ENCODE results near the gene NSG2.
A peak's percentile ranks its signal among the peaks of the same experiment; 100 is the strongest.
"Not testable (repeated sequence)": the region's sequence is repeated elsewhere in the genome, so short reads cannot be mapped to it uniquely, and the experiment has no call there.

- TF ChIP-seq CTCF (IDR thresholded peaks at IDR 0.05): peak; percentile 13 to 44 (median 29)
- not testable (repeated sequence) for TF ChIP-seq POLR2A (IDR thresholded peaks at IDR 0.05)
Measured at GRCh38 chr5:174020069-174020927, 25.2 kb upstream of the NSG2 start.
